WTC11 (cell line): ENCODE data around the gene SETD1B. TPM values are rescaled to one million over a fixed set of nuclear protein-coding genes. Genes with fewer than 3 reads are reported as not detected.
A peak's percentile ranks its signal among the peaks of the same experiment; 100 is the strongest.

ENCODE experiments used
- ATAC-seq: fragments of 200-7000 bp; cut with Tn5 transposase; 2 replicates; pipeline ENCODE4 v1.10.0; 2021; ENCODE audit warnings: mild to moderate bottlenecking, moderate library complexity
- CTCF ChIA-PET: fragments of 300-600 bp; sonication (Branson Sonifier 250); formaldehyde crosslinking; loops from one replicate; lab custom pipeline; 2021; ENCODE audit warnings: antibody characterized with exemption; lab: Charles Lee
- POLR2A ChIA-PET: fragments of 350-600 bp; sonication (Branson Sonifier 250); formaldehyde crosslinking; loops from one replicate; lab custom pipeline; 2021; ENCODE audit warnings: antibody characterized with exemption; lab: Charles Lee
- DNase-seq: peaks from one replicate; pipeline ENCODE4 v3.0.0; 2021; ENCODE audit warnings: low spot score
- H3K27ac Mint-ChIP-seq: 2 replicates; pipeline ENCODE4 v1.8.0; 2021; ENCODE audit warnings: mixed read lengths
- H3K27me3 Mint-ChIP-seq: 2 replicates; pipeline ENCODE4 v1.8.0; 2021; ENCODE audit warnings: low read depth, mild to moderate bottlenecking, moderate library complexity, mixed read lengths
- H3K36me3 Mint-ChIP-seq: 2 replicates; pipeline ENCODE4 v1.8.0; 2021; ENCODE audit warnings: mixed read lengths
- H3K4me1 Mint-ChIP-seq: 2 replicates; pipeline ENCODE4 v1.8.0; 2022; ENCODE audit warnings: mixed read lengths
- H3K4me3 Mint-ChIP-seq: 2 replicates; pipeline ENCODE4 v1.8.0; 2021; ENCODE audit warnings: mild to moderate bottlenecking, moderate library complexity, mixed read lengths
- H3K9me3 Mint-ChIP-seq: 2 replicates; pipeline ENCODE4 v1.8.0; 2021; ENCODE audit warnings: mixed read lengths
- ESRRA ChIP-seq: sonication (generic); formaldehyde crosslinking; IDR thresholded peaks from 2 replicates; pipeline ENCODE4 v1.8.1; 2022; ENCODE audit warnings: mild to moderate bottlenecking, missing genetic modification reagents, borderline replicate concordance
- GABPB1 ChIP-seq: sonication (generic); formaldehyde crosslinking; IDR thresholded peaks from 2 replicates; pipeline ENCODE4 v1.8.1; 2023; ENCODE audit warnings: mild to moderate bottlenecking, missing genetic modification reagents
- GTF2I ChIP-seq: fragments of 250-450 bp; sonication (Bioruptor Pico); conservative IDR thresholded peaks from 2 replicates; pipeline ENCODE4 v1.4.0; 2021; ENCODE audit warnings: mild to moderate bottlenecking
- MYBL2 ChIP-seq: sonication (generic); formaldehyde crosslinking; IDR thresholded peaks from 2 replicates; pipeline ENCODE4 v1.8.1; 2023; ENCODE audit warnings: mild to moderate bottlenecking, moderate library complexity, missing genetic modification reagents
- RORB ChIP-seq: fragments of 250-450 bp; sonication (Bioruptor Pico); IDR thresholded peaks from 2 replicates; pipeline ENCODE4 v1.9.0; 2021; ENCODE audit warnings: mild to moderate bottlenecking
- ZNF317 ChIP-seq: sonication (generic); formaldehyde crosslinking; IDR thresholded peaks from 2 replicates; pipeline ENCODE4 v1.8.1; 2023; ENCODE audit warnings: low read depth, mild to moderate bottlenecking, moderate library complexity, missing genetic modification reagents, borderline replicate concordance
- total RNA-seq: library from RNA; stranded (reverse); gene quantifications from 3 replicates; pipeline ENCODE4 v1.2.3, GENCODE V29; 2021
- TF ChIP-seq, protein P1 (sequence below): sonication (generic); formaldehyde crosslinking; IDR thresholded peaks from 2 replicates; pipeline ENCODE4 v1.8.1; 2023; ENCODE audit warnings: mild to moderate bottlenecking, missing genetic modification reagents
- TF ChIP-seq, protein P2 (sequence below): sonication (generic); formaldehyde crosslinking; IDR thresholded peaks from 2 replicates; pipeline ENCODE4 v1.8.1; 2022; ENCODE audit warnings: low read depth, missing genetic modification reagents, borderline replicate concordance
- TF ChIP-seq, protein P3 (sequence below): sonication (generic); formaldehyde crosslinking; IDR thresholded peaks from 2 replicates; pipeline ENCODE4 v1.8.0; 2022; ENCODE audit warnings: missing genetic modification reagents
- TF ChIP-seq, protein P4 (sequence below): sonication (generic); formaldehyde crosslinking; IDR thresholded peaks from 2 replicates; pipeline ENCODE4 v1.8.0; 2023; ENCODE audit warnings: missing genetic modification reagents, mild to moderate bottlenecking, borderline replicate concordance
- TF ChIP-seq, protein P5 (sequence below): sonication (generic); formaldehyde crosslinking; IDR thresholded peaks from 2 replicates; pipeline ENCODE4 v1.8.0; 2022; ENCODE audit warnings: mild to moderate bottlenecking, missing genetic modification reagents

Gene SETD1B
- total RNA-seq, 1 experiment from 2014 or later, result 19.5 TPM

DNA sequence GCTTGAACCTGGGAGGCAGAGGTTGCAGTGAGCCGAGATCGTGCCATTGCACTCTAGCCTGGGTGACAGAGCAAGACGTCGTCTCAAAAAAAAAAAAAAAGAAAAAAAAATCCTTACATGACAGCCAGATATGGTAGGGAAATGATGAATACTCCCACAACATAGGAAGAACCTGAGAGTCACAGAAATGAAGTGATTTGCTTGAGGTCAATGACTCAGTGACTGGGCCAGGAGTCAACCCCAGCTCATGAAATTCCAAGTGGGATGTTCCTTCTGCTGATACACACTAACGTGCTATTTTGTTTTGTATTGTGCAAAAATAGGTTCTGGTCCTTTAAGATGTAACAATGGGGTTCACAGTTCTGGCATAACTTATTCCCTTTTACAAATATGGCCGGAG, 19.3 kb upstream of the SETD1B start:
- no peak for ATAC-seq
- H3K9me3 Mint-ChIP-seq, result no peaks in the 10 kb centered on the region
- 0 out of 2 replicates have a peak overlapping the region, but pooled peaks have one; percentile 16 for H3K27ac Mint-ChIP-seq
- POLR2A ChIA-PET, result no interaction called here
- H3K4me1 Mint-ChIP-seq, result peaks cover 12% of the 10 kb centered on the region
- H3K4me3 Mint-ChIP-seq, result no peak overlapping the region
- CTCF ChIA-PET, result interaction anchor here (0.7 to 15.3 kb wide), 4 partner anchors 9 to 279 kb away, joined by 4 to 227 read pairs (median 7); partner anchors contain the start of gene RHOF
- peaks cover 11% of the 10 kb centered on the region for H3K36me3 Mint-ChIP-seq
- no peaks in the 10 kb centered on the region; the same call in 1 of the 2 replicates for H3K27me3 Mint-ChIP-seq
- DNase-seq, result no peak
- TF ChIP-seq ESRRA (CRISPR knock-in tag), result no peak
- TF ChIP-seq, protein P1, sequence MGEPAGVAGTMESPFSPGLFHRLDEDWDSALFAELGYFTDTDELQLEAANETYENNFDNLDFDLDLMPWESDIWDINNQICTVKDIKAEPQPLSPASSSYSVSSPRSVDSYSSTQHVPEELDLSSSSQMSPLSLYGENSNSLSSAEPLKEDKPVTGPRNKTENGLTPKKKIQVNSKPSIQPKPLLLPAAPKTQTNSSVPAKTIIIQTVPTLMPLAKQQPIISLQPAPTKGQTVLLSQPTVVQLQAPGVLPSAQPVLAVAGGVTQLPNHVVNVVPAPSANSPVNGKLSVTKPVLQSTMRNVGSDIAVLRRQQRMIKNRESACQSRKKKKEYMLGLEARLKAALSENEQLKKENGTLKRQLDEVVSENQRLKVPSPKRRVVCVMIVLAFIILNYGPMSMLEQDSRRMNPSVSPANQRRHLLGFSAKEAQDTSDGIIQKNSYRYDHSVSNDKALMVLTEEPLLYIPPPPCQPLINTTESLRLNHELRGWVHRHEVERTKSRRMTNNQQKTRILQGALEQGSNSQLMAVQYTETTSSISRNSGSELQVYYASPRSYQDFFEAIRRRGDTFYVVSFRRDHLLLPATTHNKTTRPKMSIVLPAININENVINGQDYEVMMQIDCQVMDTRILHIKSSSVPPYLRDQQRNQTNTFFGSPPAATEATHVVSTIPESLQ (CRISPR knock-in tag), result no peak
- TF ChIP-seq, protein P2, sequence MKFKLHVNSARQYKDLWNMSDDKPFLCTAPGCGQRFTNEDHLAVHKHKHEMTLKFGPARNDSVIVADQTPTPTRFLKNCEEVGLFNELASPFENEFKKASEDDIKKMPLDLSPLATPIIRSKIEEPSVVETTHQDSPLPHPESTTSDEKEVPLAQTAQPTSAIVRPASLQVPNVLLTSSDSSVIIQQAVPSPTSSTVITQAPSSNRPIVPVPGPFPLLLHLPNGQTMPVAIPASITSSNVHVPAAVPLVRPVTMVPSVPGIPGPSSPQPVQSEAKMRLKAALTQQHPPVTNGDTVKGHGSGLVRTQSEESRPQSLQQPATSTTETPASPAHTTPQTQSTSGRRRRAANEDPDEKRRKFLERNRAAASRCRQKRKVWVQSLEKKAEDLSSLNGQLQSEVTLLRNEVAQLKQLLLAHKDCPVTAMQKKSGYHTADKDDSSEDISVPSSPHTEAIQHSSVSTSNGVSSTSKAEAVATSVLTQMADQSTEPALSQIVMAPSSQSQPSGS (CRISPR knock-in tag), result no peak
- TF ChIP-seq, all 79 proteins: peak for 0

DNA sequence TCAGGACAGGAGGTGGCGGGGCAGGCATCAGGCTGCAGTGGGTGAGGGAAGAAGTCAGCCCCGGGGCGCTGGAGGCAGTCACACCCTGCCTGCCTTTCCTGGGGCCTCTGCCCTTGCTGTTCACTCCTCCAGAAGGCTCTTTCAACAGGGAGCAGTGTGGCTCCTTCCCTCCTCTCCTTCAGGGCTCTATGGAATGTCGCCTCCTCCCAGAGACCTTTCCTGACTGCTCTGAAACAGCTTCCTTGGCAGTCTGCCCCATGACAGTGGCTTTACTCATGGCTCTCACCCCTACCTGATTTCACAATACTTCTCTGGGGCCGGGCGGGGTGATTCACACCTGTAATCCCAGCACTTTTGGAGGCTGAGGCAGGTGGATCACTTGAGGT, 17.4 kb upstream of the SETD1B start:
- H3K36me3 Mint-ChIP-seq, result 0 out of 2 replicates have a peak, but pooled peaks cover 4% of the 10 kb centered on the region
- peaks cover 20% of the 10 kb centered on the region for H3K4me1 Mint-ChIP-seq
- H3K4me3 Mint-ChIP-seq, result no peak overlapping the region
- ATAC-seq (0 out of 2 replicates have a peak, but pooled peaks have one; percentile 7), DNase-seq (no peak)
- ChIA-PET POLR2A (no interaction called here), CTCF (interaction anchor here (1.5 to 15.3 kb wide), 3 partner anchors 8 to 25 kb away, joined by 4 to 227 read pairs (median 10); partner anchors contain the start of gene RHOF)
- TF ChIP-seq, protein P3, sequence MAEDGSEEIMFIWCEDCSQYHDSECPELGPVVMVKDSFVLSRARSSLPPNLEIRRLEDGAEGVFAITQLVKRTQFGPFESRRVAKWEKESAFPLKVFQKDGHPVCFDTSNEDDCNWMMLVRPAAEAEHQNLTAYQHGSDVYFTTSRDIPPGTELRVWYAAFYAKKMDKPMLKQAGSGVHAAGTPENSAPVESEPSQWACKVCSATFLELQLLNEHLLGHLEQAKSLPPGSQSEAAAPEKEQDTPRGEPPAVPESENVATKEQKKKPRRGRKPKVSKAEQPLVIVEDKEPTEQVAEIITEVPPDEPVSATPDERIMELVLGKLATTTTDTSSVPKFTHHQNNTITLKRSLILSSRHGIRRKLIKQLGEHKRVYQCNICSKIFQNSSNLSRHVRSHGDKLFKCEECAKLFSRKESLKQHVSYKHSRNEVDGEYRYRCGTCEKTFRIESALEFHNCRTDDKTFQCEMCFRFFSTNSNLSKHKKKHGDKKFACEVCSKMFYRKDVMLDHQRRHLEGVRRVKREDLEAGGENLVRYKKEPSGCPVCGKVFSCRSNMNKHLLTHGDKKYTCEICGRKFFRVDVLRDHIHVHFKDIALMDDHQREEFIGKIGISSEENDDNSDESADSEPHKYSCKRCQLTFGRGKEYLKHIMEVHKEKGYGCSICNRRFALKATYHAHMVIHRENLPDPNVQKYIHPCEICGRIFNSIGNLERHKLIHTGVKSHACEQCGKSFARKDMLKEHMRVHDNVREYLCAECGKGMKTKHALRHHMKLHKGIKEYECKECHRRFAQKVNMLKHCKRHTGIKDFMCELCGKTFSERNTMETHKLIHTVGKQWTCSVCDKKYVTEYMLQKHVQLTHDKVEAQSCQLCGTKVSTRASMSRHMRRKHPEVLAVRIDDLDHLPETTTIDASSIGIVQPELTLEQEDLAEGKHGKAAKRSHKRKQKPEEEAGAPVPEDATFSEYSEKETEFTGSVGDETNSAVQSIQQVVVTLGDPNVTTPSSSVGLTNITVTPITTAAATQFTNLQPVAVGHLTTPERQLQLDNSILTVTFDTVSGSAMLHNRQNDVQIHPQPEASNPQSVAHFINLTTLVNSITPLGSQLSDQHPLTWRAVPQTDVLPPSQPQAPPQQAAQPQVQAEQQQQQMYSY (CRISPR knock-in tag), result no peak
- TF ChIP-seq GABPB1 (no peak; the same call in 1 of the 2 replicates), MYBL2 (CRISPR knock-in tag) (no peak), ZNF317 (CRISPR knock-in tag) (no peak), GTF2I (CRISPR knock-in tag) (no peak), RORB (no peak)
- TF ChIP-seq, protein P4, sequence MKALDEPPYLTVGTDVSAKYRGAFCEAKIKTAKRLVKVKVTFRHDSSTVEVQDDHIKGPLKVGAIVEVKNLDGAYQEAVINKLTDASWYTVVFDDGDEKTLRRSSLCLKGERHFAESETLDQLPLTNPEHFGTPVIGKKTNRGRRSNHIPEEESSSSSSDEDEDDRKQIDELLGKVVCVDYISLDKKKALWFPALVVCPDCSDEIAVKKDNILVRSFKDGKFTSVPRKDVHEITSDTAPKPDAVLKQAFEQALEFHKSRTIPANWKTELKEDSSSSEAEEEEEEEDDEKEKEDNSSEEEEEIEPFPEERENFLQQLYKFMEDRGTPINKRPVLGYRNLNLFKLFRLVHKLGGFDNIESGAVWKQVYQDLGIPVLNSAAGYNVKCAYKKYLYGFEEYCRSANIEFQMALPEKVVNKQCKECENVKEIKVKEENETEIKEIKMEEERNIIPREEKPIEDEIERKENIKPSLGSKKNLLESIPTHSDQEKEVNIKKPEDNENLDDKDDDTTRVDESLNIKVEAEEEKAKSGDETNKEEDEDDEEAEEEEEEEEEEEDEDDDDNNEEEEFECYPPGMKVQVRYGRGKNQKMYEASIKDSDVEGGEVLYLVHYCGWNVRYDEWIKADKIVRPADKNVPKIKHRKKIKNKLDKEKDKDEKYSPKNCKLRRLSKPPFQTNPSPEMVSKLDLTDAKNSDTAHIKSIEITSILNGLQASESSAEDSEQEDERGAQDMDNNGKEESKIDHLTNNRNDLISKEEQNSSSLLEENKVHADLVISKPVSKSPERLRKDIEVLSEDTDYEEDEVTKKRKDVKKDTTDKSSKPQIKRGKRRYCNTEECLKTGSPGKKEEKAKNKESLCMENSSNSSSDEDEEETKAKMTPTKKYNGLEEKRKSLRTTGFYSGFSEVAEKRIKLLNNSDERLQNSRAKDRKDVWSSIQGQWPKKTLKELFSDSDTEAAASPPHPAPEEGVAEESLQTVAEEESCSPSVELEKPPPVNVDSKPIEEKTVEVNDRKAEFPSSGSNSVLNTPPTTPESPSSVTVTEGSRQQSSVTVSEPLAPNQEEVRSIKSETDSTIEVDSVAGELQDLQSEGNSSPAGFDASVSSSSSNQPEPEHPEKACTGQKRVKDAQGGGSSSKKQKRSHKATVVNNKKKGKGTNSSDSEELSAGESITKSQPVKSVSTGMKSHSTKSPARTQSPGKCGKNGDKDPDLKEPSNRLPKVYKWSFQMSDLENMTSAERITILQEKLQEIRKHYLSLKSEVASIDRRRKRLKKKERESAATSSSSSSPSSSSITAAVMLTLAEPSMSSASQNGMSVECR (CRISPR knock-in tag), result no peak
- TF ChIP-seq, protein P5, sequence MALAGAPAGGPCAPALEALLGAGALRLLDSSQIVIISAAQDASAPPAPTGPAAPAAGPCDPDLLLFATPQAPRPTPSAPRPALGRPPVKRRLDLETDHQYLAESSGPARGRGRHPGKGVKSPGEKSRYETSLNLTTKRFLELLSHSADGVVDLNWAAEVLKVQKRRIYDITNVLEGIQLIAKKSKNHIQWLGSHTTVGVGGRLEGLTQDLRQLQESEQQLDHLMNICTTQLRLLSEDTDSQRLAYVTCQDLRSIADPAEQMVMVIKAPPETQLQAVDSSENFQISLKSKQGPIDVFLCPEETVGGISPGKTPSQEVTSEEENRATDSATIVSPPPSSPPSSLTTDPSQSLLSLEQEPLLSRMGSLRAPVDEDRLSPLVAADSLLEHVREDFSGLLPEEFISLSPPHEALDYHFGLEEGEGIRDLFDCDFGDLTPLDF, result no peak
- no peaks in the 10 kb centered on the region; the same call in 1 of the 2 replicates for H3K27me3 Mint-ChIP-seq
- H3K9me3 Mint-ChIP-seq, result no peaks in the 10 kb centered on the region
- H3K27ac Mint-ChIP-seq, result no peak overlapping the region
